Panc1 (cell line): Measurements from ENCODE around the gene MTHFD2L.

Experiments used
- CTCF ChIP-seq: fragments of 450-650 bp; IDR thresholded peaks from 2 replicates; pipeline ENCODE4 v1.5.1; 2017; ENCODE audit warnings: mild to moderate bottlenecking
- POLR2AphosphoS5 ChIP-seq: IDR thresholded peaks from 2 replicates; pipeline ENCODE4 v1.6.1; 2012; ENCODE audit warnings: mild to moderate bottlenecking, low read depth, low read length, moderate library complexity
- TCF7L2 ChIP-seq: IDR thresholded peaks from 2 replicates; pipeline ENCODE4 v1.6.1; 2011; ENCODE audit warnings: mild to moderate bottlenecking, low read depth, low read length, inconsistent platforms

GRCh38 chr4:74125029-74125428, 32.9 kb upstream of the MTHFD2L start:
- TF ChIP-seq POLR2AphosphoS5: no peak
- no peak for TF ChIP-seq CTCF
- TF ChIP-seq TCF7L2: no peak
